Suprapubic skin (tissue), 4 donors: ENCODE measurements around the gene WDR3.

Experiments
- POLR2A ChIP-seq, 2 donors: fragments of 450-650 bp; IDR thresholded peaks; one replicate each; pipeline ENCODE4 v1.6.1; 2017; ENCODE audit warnings: antibody characterized with exemption in 2 of 2, mild to moderate bottlenecking in 2 of 2, moderate library complexity in 2 of 2
- POLR2AphosphoS5 ChIP-seq, 3 donors: sonication (generic); formaldehyde crosslinking; IDR thresholded peaks; one replicate each; pipeline ENCODE4 v1.6.1; 2017; ENCODE audit warnings: antibody characterized with exemption in 3 of 3

DNA sequence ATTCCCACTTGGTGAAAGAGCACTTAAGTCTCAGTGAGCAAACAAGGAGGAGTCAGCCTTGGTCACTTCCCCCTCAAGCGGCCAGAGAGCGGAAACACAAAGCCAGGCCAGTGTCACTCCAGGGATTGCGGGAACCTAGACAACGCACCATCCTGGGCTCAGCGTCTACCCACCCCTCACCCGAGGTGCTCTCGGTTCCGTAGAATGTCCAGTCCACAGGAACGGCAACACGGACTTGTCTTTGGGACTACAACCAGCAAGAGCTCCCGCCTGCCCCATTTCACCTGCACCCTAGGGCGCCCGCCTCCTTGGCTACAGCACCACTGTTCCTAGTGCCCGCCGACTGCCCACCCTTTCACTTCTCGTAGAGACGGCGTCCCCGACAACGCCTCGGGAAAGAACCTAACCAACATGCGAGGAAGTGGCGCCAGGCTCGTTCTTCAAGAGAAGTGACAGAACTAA lies 627 bp upstream of the WDR3 start:
- no peak for TF ChIP-seq POLR2AphosphoS5 (IDR thresholded peaks at IDR 0.05)
- no peak for TF ChIP-seq POLR2A (IDR thresholded peaks at IDR 0.05)
